Smooth muscle cell (in vitro differentiated cells): ENCODE measurements around the gene MAB21L2. TPM values are rescaled to one million over a fixed set of nuclear protein-coding genes. Genes with fewer than 3 reads are reported as not detected.
"Not testable (repeated sequence)": the region's sequence is repeated elsewhere in the genome, so short reads cannot be mapped to it uniquely, and the experiment has no call there.

Source experiments
- DNase-seq: peaks from one replicate; lab custom pipeline; 2025; ENCODE audit not compliant: unreplicated experiment; lab: John Stamatoyannopoulos, UW
- H2AFZ ChIP-seq: fragments of 200-600 bp; sonication (generic); 2 replicates; pipeline ENCODE4 v1.6.0; 2016; ENCODE audit warnings: antibody characterized with exemption, low read depth, mild to moderate bottlenecking
- H3F3A ChIP-seq: fragments of 200-600 bp; sonication (generic); 2 replicates; pipeline ENCODE4 v1.6.0; 2017; ENCODE audit warnings: antibody characterized with exemption, low read depth
- H3K27ac ChIP-seq: fragments of 200-600 bp; sonication (generic); 2 replicates; pipeline ENCODE4 v1.5.1; 2016; ENCODE audit warnings: low read depth, mild to moderate bottlenecking
- H3K27me3 ChIP-seq: fragments of 200-600 bp; sonication (generic); 2 replicates; pipeline ENCODE4 v1.6.1; 2016; ENCODE audit warnings: low read depth, mild to moderate bottlenecking
- H3K36me3 ChIP-seq: fragments of 200-600 bp; sonication (generic); 2 replicates; pipeline ENCODE4 v1.5.1; 2016; ENCODE audit warnings: low read depth
- H3K4me1 ChIP-seq: fragments of 200-600 bp; sonication (generic); 2 replicates; pipeline ENCODE4 v1.5.1; 2016; ENCODE audit warnings: low read depth
- H3K4me2 ChIP-seq: fragments of 200-600 bp; sonication (generic); 2 replicates; pipeline ENCODE4 v1.6.0; 2016; ENCODE audit warnings: mild to moderate bottlenecking
- H3K4me3 ChIP-seq: fragments of 200-600 bp; sonication (generic); 2 replicates; pipeline ENCODE4 v1.5.1; 2016; ENCODE audit warnings: mild to moderate bottlenecking
- H3K79me2 ChIP-seq: fragments of 200-600 bp; sonication (generic); 2 replicates; pipeline ENCODE4 v1.6.0; 2016; ENCODE audit warnings: low read depth, mild to moderate bottlenecking
- H3K9ac ChIP-seq: fragments of 200-600 bp; sonication (generic); 2 replicates; pipeline ENCODE4 v1.6.0; 2016; ENCODE audit warnings: low read depth
- H3K9me3 ChIP-seq: fragments of 200-600 bp; sonication (generic); replicated peaks from 2 replicates; pipeline ENCODE4 v1.5.1; 2016; ENCODE audit warnings: low read depth
- H4K20me1 ChIP-seq: fragments of 200-600 bp; sonication (generic); 2 replicates; pipeline ENCODE4 v1.6.0; 2016; ENCODE audit warnings: low read depth
- WGBS: methylation state at CpG from one replicate; pipeline ENCODE4 v1.1.7; 2016; ENCODE audit warnings: low lambda C conversion rate; 5-methylcytosine and 5-hydroxymethylcytosine counted together
- polyA plus RNA-seq: library from polyadenylated mRNA; unstranded; fragments of >200 nt; fragmentation: Nextera tagmentation; extraction: Ambion mirVana; gene quantifications from 2 replicates; pipeline ENCODE4 v1.2.1, GENCODE V29; 2016
- total RNA-seq: library from RNA; depleted of rRNA; stranded (reverse); fragments of >200 nt; gene quantifications from 2 replicates; pipeline ENCODE4 v1.2.3, GENCODE V29; 2014
- TF ChIP-seq, protein P1 (sequence below): fragments of 200-600 bp; sonication (generic); IDR thresholded peaks from 2 replicates; pipeline ENCODE4 v1.5.1; 2017; ENCODE audit warnings: borderline replicate concordance, mild to moderate bottlenecking, antibody characterized with exemption; ENCODE audit not compliant: insufficient read depth, poor library complexity, severe bottlenecking

MAB21L2 gene
- 1.7 TPM in 2 replicates for total RNA-seq
- polyA plus RNA-seq, result 0.17 and 0.77 TPM in 2 replicates

- H4K20me1 ChIP-seq, result peaks cover 57% of the 10 kb centered on the region
- no peaks in the 10 kb centered on the region for H3F3A ChIP-seq
- H3K27ac ChIP-seq, result no peak within 1 kb of the TSS
- TF ChIP-seq, protein P1, sequence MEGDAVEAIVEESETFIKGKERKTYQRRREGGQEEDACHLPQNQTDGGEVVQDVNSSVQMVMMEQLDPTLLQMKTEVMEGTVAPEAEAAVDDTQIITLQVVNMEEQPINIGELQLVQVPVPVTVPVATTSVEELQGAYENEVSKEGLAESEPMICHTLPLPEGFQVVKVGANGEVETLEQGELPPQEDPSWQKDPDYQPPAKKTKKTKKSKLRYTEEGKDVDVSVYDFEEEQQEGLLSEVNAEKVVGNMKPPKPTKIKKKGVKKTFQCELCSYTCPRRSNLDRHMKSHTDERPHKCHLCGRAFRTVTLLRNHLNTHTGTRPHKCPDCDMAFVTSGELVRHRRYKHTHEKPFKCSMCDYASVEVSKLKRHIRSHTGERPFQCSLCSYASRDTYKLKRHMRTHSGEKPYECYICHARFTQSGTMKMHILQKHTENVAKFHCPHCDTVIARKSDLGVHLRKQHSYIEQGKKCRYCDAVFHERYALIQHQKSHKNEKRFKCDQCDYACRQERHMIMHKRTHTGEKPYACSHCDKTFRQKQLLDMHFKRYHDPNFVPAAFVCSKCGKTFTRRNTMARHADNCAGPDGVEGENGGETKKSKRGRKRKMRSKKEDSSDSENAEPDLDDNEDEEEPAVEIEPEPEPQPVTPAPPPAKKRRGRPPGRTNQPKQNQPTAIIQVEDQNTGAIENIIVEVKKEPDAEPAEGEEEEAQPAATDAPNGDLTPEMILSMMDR, result no peak
- peak within 1 kb of the TSS; percentile 93 for H3K4me2 ChIP-seq
- no peaks in the 10 kb centered on the region for H3K9me3 ChIP-seq
- H3K9ac ChIP-seq, result no peak within 1 kb of the TSS
- H3K4me3 ChIP-seq, result peak within 1 kb of the TSS; percentile 50
- H3K79me2 ChIP-seq, result no peaks in the 10 kb centered on the region
- 3% methylated on average over 27 of the region's 27 CpGs for WGBS
- peaks cover 92% of the 10 kb centered on the region for H3K27me3 ChIP-seq
- H2AFZ ChIP-seq, result no peak within 1 kb of the TSS
- no peak for DNase-seq
- peaks cover 46% of the 10 kb centered on the region for H3K4me1 ChIP-seq
- no peaks in the 10 kb centered on the region for H3K36me3 ChIP-seq
Measured at GRCh38 chr4:150582146-150582872, at the start of gene MAB21L2. MAB21L2 (plus strand) TSS chr4:150582151; CDS start chr4:150583030, 879 bp downstream.

DNA sequence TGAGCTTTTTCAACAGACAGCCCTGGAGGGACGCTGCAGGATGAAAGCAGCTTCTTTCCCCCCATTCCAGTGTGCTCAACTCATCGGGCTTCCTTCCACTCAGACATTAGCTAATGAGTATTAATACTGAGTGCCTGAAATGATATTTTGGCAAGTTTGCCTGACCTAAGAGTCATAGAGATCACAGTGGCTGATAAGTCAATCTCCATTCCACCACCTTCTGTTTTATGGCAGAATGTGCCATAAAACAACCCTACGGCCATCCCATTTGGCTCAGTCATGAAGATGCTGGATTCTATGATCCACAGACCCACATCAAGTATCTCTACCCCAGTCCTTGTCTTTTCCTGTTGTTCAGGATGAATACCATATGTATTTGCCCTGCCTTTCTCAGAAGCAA, 48.3 kb upstream of the MAB21L2 start:
- no peak for DNase-seq

GRCh38 chr4:150534818-150535217, 47.1 kb upstream of the MAB21L2 start:
- TF ChIP-seq, protein P1, result no peak
- no peaks in the 10 kb centered on the region for H3K4me1 ChIP-seq
- no peaks in the 10 kb centered on the region for H3K79me2 ChIP-seq
- H3K4me2 ChIP-seq, result no peak overlapping the region
- H4K20me1 ChIP-seq, result no peaks in the 10 kb centered on the region
- no peaks in the 10 kb centered on the region for H3F3A ChIP-seq
- H2AFZ ChIP-seq, result no peak overlapping the region
- H3K27ac ChIP-seq, result no peak overlapping the region
- no peak overlapping the region for H3K4me3 ChIP-seq
- H3K27me3 ChIP-seq, result no peaks in the 10 kb centered on the region
- H3K9ac ChIP-seq, result no peak overlapping the region
- no peak for DNase-seq
- no peaks in the 10 kb centered on the region for H3K9me3 ChIP-seq
- H3K36me3 ChIP-seq, result no peaks in the 10 kb centered on the region

More for the DNA sequence above, 48.3 kb upstream of the MAB21L2 start:
- no peak overlapping the region for H3K4me3 ChIP-seq
- H3K27me3 ChIP-seq, result no peaks in the 10 kb centered on the region
- H3K36me3 ChIP-seq, result no peaks in the 10 kb centered on the region
- no peaks in the 10 kb centered on the region for H3K9me3 ChIP-seq
- H3F3A ChIP-seq, result no peaks in the 10 kb centered on the region
- no peaks in the 10 kb centered on the region for H3K79me2 ChIP-seq
- no peak overlapping the region for H2AFZ ChIP-seq
- no peaks in the 10 kb centered on the region for H3K4me1 ChIP-seq
- no peak overlapping the region for H3K9ac ChIP-seq
- 85% methylated on average over 3 of the region's 3 CpGs for WGBS
- H4K20me1 ChIP-seq, result no peaks in the 10 kb centered on the region
- H3K4me2 ChIP-seq, result no peak overlapping the region
- TF ChIP-seq, protein P1, result no peak
- H3K27ac ChIP-seq, result no peak overlapping the region

- H3K4me2 ChIP-seq, H4K20me1 ChIP-seq, DNase-seq, H3K27me3 ChIP-seq, H3K36me3 ChIP-seq, H3K9ac ChIP-seq, H3F3A ChIP-seq, H3K79me2 ChIP-seq, H2AFZ ChIP-seq, H3K9me3 ChIP-seq, H3K27ac ChIP-seq, H3K4me3 ChIP-seq: not testable (repeated sequence)
- 99% methylated on average over 3 of the region's 3 CpGs for WGBS
- peaks cover 22% of the 10 kb centered on the region for H3K4me1 ChIP-seq
Measured at GRCh38 chr4:150537911-150538310, 44.0 kb upstream of the MAB21L2 start.
